ENCODE measurements around the gene DDX53. TPM values are rescaled to one million over a fixed set of nuclear protein-coding genes. Genes with fewer than 3 reads are reported as not detected.

Gene DDX53
- total RNA-seq, 2 experiments from 2014 or later, result not detected

DNA sequence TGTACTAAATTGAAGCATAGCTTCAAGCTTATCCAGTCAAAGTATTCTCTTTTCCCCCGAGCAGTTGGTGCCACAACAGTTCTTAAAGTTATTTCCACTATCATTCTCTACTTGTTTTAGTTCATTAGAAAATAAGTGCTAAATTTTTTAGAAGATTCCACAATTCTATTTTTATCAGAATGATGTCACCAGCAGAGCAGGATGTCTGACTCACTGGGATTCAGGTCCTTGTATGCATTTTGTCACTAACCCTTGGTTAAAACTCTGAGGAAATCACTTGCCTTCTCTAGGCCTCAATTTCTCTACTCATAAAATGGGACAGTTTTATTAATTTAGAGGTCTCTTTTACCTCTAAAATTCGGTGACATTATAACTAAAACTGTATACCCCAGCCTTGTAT is 3.4 kb downstream of the DDX53 start:
- Mint-ChIP-seq H3K36me3 (ENCODE audit: low read depth) (no peaks in the 10 kb centered on the region), H3K9me3 (no peaks in the 10 kb centered on the region), H3K4me3 (no peak overlapping the region), H3K27ac (no peak overlapping the region), H3K4me1 (no peaks in the 10 kb centered on the region), H3K27me3 (peaks cover 2% of the 10 kb centered on the region)
- ChIA-PET CTCF (no interaction called here), POLR2A (no interaction called here)
- DNase-seq, result no peak

DNA sequence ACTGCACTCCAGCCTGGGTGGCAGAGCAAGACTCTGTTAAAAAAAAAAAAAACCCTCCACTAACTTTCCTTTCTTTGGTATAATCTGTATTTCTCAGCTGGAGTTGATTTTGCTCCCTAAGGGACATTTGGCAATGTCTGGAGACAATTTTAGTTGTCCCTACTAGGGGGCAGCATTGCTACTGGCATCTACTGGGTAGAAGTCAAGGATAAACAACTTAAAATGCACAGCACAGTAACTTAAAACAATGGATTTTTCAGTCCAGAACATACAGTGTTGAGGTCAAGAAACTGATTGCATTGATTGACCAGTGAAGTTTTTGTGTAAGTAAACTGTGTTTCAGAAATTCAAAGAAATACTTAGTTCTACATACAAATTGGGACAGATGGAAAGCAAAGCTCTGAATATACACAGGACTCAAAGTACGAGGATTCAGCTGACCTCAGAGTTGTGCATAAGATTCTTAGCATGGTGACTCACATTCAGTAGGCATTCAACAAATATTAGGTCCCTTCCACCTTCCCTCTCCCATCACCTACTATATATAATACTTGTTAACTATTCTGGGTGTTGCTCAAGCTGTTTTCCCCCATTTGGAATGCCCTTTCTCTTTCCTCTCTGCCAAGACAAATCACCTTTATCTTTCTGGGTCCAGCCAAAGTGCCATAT is 8.8 kb downstream of the DDX53 start:
- Mint-ChIP-seq H3K27ac (no peak overlapping the region), H3K9me3 (no peaks in the 10 kb centered on the region), H3K27me3 (no peaks in the 10 kb centered on the region), H3K4me1 (peaks cover 15% of the 10 kb centered on the region), H3K36me3 (ENCODE audit: low read depth) (no peaks in the 10 kb centered on the region), H3K4me3 (no peak overlapping the region)
- no peak for DNase-seq
- CTCF ChIA-PET, result no interaction called here
- POLR2A ChIA-PET, result no interaction called here

- DNase-seq, result no peak
- ChIA-PET POLR2A (no interaction called here), CTCF (interaction anchor here (0.5 kb wide), 1 partner anchor 886 kb away, joined by 5 read pairs; no protein-coding TSS in a partner anchor)
- H3K27ac Mint-ChIP-seq, result no peak overlapping the region
- H3K36me3 Mint-ChIP-seq (ENCODE audit: low read depth), result no peaks in the 10 kb centered on the region
- H3K27me3 Mint-ChIP-seq, result no peaks in the 10 kb centered on the region
- H3K4me1 Mint-ChIP-seq, result peaks cover 15% of the 10 kb centered on the region
- no peak overlapping the region for H3K4me3 Mint-ChIP-seq
- H3K9me3 Mint-ChIP-seq, result no peaks in the 10 kb centered on the region
These were observed 12.4 kb downstream of the DDX53 start for GRCh38 chrX:23012162-23012561.

DNA sequence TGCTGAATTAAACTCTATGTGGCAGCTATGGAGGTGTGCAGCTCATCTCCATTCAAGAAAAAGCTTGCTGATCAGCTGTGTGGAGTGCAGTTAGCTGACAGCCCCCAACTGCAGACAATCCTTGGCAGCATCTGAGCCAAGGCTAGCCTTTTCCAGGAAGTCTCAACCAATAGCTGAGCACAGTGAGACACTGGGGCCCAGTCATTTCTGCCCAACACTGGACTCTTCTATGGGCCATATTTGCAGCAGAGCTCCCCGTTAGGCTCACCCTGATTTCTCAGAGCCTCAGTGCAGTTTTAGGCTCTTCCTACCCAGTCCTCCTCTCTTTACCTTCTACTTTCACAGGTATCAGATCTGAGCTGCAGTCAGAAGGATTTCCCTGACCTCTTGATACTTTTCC is 12.9 kb downstream of the DDX53 start:
- ChIA-PET POLR2A (no interaction called here), CTCF (interaction anchor here (0.5 kb wide), 1 partner anchor 886 kb away, joined by 5 read pairs; no protein-coding TSS in a partner anchor)
- DNase-seq, result no peak
- H3K4me1 Mint-ChIP-seq, result peaks cover 15% of the 10 kb centered on the region
- no peaks in the 10 kb centered on the region for H3K27me3 Mint-ChIP-seq
- no peaks in the 10 kb centered on the region for H3K36me3 Mint-ChIP-seq (ENCODE audit: low read depth)
- H3K9me3 Mint-ChIP-seq, result no peaks in the 10 kb centered on the region
- H3K27ac Mint-ChIP-seq, result no peak overlapping the region
- H3K4me3 Mint-ChIP-seq, result no peak overlapping the region

GRCh38 chrX:23013366-23013765 is 13.6 kb downstream of the DDX53 start:
- no peaks in the 10 kb centered on the region for H3K27me3 Mint-ChIP-seq
- no peak for DNase-seq
- H3K27ac Mint-ChIP-seq, result no peak overlapping the region
- no peak overlapping the region for H3K4me3 Mint-ChIP-seq
- no peaks in the 10 kb centered on the region for H3K36me3 Mint-ChIP-seq (ENCODE audit: low read depth)
- POLR2A ChIA-PET, result no interaction called here
- no peaks in the 10 kb centered on the region for H3K9me3 Mint-ChIP-seq
- CTCF ChIA-PET, result no interaction called here
- peaks cover 15% of the 10 kb centered on the region for H3K4me1 Mint-ChIP-seq

- CTCF ChIA-PET, result no interaction called here
- H3K4me1 Mint-ChIP-seq, result no peaks in the 10 kb centered on the region
- H3K4me3 Mint-ChIP-seq, result no peak overlapping the region
- POLR2A ChIA-PET, result no interaction called here
- H3K27ac Mint-ChIP-seq, result no peak overlapping the region
- no peaks in the 10 kb centered on the region for H3K27me3 Mint-ChIP-seq
- H3K9me3 Mint-ChIP-seq, result no peaks in the 10 kb centered on the region
- no peaks in the 10 kb centered on the region for H3K36me3 Mint-ChIP-seq (ENCODE audit: low read depth)
- no peak for DNase-seq
These were observed 31.8 kb downstream of the DDX53 start for GRCh38 chrX:23031600-23031999.

DNA sequence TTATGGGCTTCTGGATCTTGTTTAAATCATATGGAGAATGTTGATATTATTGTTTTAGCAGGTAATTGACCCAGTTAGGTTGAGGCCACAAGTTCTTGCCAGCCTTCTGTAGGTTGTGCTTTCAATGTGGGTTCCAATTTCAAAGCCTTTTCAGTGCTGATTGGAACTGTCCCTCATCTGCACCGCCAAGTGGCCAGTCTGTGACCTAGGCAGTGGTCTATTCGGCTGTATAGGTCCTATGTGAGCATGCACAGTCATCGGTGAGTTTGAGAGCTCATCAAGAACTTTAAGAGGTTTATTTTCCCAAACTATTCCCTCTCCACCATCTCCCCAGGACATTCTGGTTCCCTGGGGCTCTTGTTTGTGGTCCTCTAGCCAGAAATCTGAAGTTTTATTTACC is 35.7 kb downstream of the DDX53 start:
- no peak overlapping the region for H3K27ac Mint-ChIP-seq
- no peak overlapping the region for H3K4me3 Mint-ChIP-seq
- H3K27me3 Mint-ChIP-seq, result no peaks in the 10 kb centered on the region
- POLR2A ChIA-PET, result no interaction called here
- H3K36me3 Mint-ChIP-seq (ENCODE audit: low read depth), result no peaks in the 10 kb centered on the region
- H3K4me1 Mint-ChIP-seq, result no peaks in the 10 kb centered on the region
- no peak for DNase-seq
- H3K9me3 Mint-ChIP-seq, result no peaks in the 10 kb centered on the region
- CTCF ChIA-PET, result no interaction called here

DNA sequence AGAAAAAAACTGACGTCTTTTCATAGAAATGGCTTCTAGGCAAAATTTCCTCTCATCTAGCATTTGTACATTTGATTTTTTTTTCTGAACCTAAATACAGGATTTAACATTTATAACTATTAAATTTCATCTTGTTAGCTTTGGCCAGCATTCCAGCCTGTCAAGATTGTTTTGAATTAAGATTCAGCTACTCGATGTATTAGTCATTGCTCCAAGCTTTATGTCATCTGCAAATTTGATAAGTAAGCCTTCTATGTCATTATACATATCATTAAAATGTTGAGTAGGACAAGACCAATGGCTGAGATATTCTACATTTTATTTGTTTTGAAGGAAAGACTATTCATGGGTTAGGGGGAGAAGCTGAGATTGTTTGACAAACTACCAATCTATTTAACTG is 46.7 kb downstream of the DDX53 start:
- CTCF ChIA-PET, result no interaction called here
- H3K9me3 Mint-ChIP-seq, result no peaks in the 10 kb centered on the region
- H3K4me1 Mint-ChIP-seq, result no peaks in the 10 kb centered on the region
- POLR2A ChIA-PET, result no interaction called here
- no peaks in the 10 kb centered on the region for H3K27me3 Mint-ChIP-seq
- H3K36me3 Mint-ChIP-seq (ENCODE audit: low read depth), result no peaks in the 10 kb centered on the region
- no peak overlapping the region for H3K4me3 Mint-ChIP-seq
- H3K27ac Mint-ChIP-seq, result no peak overlapping the region
- DNase-seq, result no peak

- no peak overlapping the region for H3K27ac Mint-ChIP-seq
- H3K4me1 Mint-ChIP-seq, result no peaks in the 10 kb centered on the region
- H3K27me3 Mint-ChIP-seq, result no peaks in the 10 kb centered on the region
- CTCF ChIA-PET, result no interaction called here
- POLR2A ChIA-PET, result no interaction called here
- no peaks in the 10 kb centered on the region for H3K9me3 Mint-ChIP-seq
- no peak for DNase-seq
- H3K4me3 Mint-ChIP-seq, result no peak overlapping the region
- H3K36me3 Mint-ChIP-seq (ENCODE audit: low read depth), result no peaks in the 10 kb centered on the region
These were observed 49.2 kb downstream of the DDX53 start for GRCh38 chrX:23048806-23049573.

DNA sequence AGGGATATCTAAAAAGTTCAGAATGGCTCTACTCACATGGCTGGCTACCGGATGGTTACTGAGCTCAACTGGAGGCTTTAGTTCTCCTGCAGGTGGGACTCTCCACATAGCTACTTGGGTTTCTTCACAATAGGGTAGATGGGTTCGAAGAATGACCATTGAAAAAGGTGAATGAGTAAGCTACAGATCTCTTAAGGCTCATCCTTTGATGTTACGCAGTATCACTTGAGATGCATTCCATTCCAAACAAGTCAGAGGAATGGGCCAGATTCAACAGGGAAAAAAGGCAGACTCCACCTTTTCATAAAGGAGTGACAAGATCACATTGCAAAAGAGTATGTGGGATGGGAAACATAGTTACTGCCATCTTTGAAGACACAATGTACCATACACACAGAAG is 52.6 kb downstream of the DDX53 start:
- ChIA-PET CTCF (no interaction called here), POLR2A (no interaction called here)
- no peak for DNase-seq
- no peaks in the 10 kb centered on the region for H3K27me3 Mint-ChIP-seq
- no peak overlapping the region for H3K4me3 Mint-ChIP-seq
- no peaks in the 10 kb centered on the region for H3K4me1 Mint-ChIP-seq
- no peak overlapping the region for H3K27ac Mint-ChIP-seq
- H3K36me3 Mint-ChIP-seq (ENCODE audit: low read depth), result no peaks in the 10 kb centered on the region
- no peaks in the 10 kb centered on the region for H3K9me3 Mint-ChIP-seq

All from activated CD4-positive, alpha-beta T cell treated with anti-CD3 and anti-CD28 coated beads, Interleukin-2, amount 10 ng/mL, durations not matched to agents 7 days and 5 days (primary cell).